Thyroid gland (tissue), 4 donors: Measurements from ENCODE around the gene CD93.

Experiments
- CTCF ChIP-seq, 6 experiments: fragments of 200-600 bp in 3 of 6; fragments of 450-650 bp in 3 of 6; sonication (generic) in 3 of 6; IDR thresholded peaks; one replicate each; pipeline ENCODE4 v1.5.1; 2016 to 2019; ENCODE audit warnings: antibody characterized with exemption in 6 of 6, mild to moderate bottlenecking in 2 of 6, inconsistent platforms in 1 of 6, moderate library complexity in 1 of 6
- POLR2A ChIP-seq, 2 donors: fragments of 450-650 bp; IDR thresholded peaks; one replicate each; pipeline ENCODE4 v1.6.1; 2017; ENCODE audit warnings: antibody characterized with exemption in 2 of 2, mild to moderate bottlenecking in 2 of 2, moderate library complexity in 1 of 2

- TF ChIP-seq CTCF (IDR thresholded peaks at IDR 0.05): no peak
- TF ChIP-seq POLR2A (IDR thresholded peaks at IDR 0.05): no peak
Observed at GRCh38 chr20:23071996-23072395, 14.1 kb downstream of the CD93 start.
